GM20000 (cell line): Measurements from ENCODE around the gene RER1.

Experiments used
- DNase-seq: peaks from one replicate; pipeline ENCODE4 v3.0.0; 2012; ENCODE audit warnings: low spot score
- TF ChIP-seq, protein P1 (sequence below): IDR thresholded peaks from 2 replicates; pipeline ENCODE4 v1.5.1; 2012; ENCODE audit warnings: mild to moderate bottlenecking, control low read depth; ENCODE audit errors: extremely low read depth, missing control alignments

Gene RER1

GRCh38 chr1:2380816-2381591 lies 10.6 kb upstream of the RER1 start:
- DNase-seq = no peak
- TF ChIP-seq, protein P1, sequence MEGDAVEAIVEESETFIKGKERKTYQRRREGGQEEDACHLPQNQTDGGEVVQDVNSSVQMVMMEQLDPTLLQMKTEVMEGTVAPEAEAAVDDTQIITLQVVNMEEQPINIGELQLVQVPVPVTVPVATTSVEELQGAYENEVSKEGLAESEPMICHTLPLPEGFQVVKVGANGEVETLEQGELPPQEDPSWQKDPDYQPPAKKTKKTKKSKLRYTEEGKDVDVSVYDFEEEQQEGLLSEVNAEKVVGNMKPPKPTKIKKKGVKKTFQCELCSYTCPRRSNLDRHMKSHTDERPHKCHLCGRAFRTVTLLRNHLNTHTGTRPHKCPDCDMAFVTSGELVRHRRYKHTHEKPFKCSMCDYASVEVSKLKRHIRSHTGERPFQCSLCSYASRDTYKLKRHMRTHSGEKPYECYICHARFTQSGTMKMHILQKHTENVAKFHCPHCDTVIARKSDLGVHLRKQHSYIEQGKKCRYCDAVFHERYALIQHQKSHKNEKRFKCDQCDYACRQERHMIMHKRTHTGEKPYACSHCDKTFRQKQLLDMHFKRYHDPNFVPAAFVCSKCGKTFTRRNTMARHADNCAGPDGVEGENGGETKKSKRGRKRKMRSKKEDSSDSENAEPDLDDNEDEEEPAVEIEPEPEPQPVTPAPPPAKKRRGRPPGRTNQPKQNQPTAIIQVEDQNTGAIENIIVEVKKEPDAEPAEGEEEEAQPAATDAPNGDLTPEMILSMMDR = no peak

- DNase-seq = peak; percentile 94
Observed at GRCh38 chr1:2381741-2382620, 9.7 kb upstream of the RER1 start.

GRCh38 chr1:2382621-2383361 lies 8.8 kb upstream of the RER1 start:
- DNase-seq = peak; percentile 74
- TF ChIP-seq, protein P1 = peak; percentile 47

More at GRCh38 chr1:2381741-2382620, 9.7 kb upstream of the RER1 start:
- TF ChIP-seq, protein P1 = peak; percentile 89

DNA sequence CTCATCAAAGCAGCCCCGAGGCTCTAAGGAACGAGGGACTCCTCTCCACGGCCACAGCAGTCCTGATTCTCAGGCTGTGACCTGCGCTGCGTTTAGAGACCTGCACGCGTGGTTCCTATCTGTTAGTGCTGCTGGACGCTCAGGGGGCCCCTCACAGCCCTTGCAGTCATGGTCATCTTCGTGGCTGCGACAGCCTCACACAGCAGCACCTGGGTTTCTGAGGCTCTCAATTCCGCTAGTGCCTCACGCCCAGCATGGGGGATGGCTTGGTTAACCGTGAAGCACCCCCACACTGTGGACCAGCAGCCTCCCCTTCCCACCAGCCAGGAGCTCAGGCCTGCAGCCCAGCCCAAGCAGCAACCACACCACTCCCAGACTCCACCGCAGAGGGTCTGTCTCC lies 8.1 kb upstream of the RER1 start:
- TF ChIP-seq, protein P1 = no peak
- DNase-seq = no peak

DNA sequence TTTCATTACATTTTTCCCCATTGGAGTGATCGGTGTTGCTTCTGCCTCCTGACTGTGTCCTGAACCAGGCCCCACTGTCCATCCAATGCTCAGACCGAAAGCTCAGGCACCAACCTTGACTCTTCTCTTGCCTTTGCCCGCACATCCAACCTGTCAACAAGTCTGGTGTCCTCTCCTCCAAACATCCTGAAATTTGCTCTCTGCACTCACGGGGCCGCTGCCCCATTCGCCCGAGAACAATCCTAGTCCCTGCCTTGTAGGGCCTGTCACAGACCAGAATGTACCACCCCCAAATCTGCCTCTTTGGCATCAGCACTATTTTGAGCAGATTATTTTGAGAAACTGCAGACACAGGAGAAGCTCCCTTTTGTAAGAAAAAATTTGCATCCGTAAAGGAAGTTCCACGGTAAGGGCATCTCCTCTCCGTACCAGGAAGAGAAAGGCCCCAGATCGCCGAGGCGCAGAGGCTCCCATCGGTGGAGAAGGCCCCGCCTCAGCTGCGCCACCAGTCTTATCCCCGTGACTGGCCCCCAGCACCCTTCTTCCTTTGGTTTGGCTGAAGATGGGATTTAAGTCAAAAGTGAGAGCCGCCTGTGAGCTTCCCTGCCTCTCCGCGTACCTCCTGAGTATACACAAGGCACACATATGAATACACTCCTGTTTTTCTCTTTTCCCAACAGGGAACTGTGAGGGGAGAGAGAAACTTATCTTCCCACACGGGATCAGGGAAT lies 7.3 kb upstream of the RER1 start:
- TF ChIP-seq, protein P1 = no peak
- DNase-seq = no peak

GRCh38 chr1:2384941-2385481 lies 6.6 kb upstream of the RER1 start:
- no peak for DNase-seq
- TF ChIP-seq, protein P1 = no peak
